Esophagus (tissue), 2 donors: Measurements from ENCODE around the gene FBLN1. TPM values are rescaled to one million over a fixed set of nuclear protein-coding genes. Genes with fewer than 3 reads are reported as not detected.
"Not testable (repeated sequence)": the region's sequence is repeated elsewhere in the genome, so short reads cannot be mapped to it uniquely, and the experiment has no call there.

Experiments used
- H3K27ac ChIP-seq, 2 donors: one replicate each; pipeline ENCODE4 v1.5.1; 2013; ENCODE audit warnings: low read depth in 2 of 2, mild to moderate bottlenecking in 2 of 2, inconsistent platforms in 1 of 2, low read length in 1 of 2, moderate library complexity in 1 of 2
- H3K27me3 ChIP-seq, 2 donors: one replicate each; pipeline ENCODE4 v1.6.1; 2013; ENCODE audit warnings: low read length in 2 of 2, control low read depth in 1 of 2, mild to moderate bottlenecking in 1 of 2; ENCODE audit not compliant: insufficient read depth in 2 of 2, control insufficient read depth in 1 of 2
- H3K36me3 ChIP-seq, 2 donors: one replicate each; pipeline ENCODE4 v1.6.1; 2013; ENCODE audit warnings: low read length in 1 of 2; ENCODE audit not compliant: control insufficient read depth in 2 of 2, insufficient read depth in 2 of 2
- H3K4me1 ChIP-seq, 2 donors: one replicate each; pipeline ENCODE4 v1.6.1; 2013; ENCODE audit warnings: low read length in 1 of 2; ENCODE audit not compliant: control insufficient read depth in 2 of 2, insufficient read depth in 2 of 2
- H3K4me3 ChIP-seq, 2 donors: one replicate each; pipeline ENCODE4 v1.5.1; 2013; ENCODE audit warnings: low read length in 2 of 2, mild to moderate bottlenecking in 2 of 2, low read depth in 1 of 2, moderate library complexity in 1 of 2
- H3K9me3 ChIP-seq, 2 donors: one replicate each; pipeline ENCODE4 v1.6.1; 2013; ENCODE audit warnings: mild to moderate bottlenecking in 2 of 2, low read depth in 1 of 2, low read length in 1 of 2, moderate library complexity in 1 of 2; ENCODE audit not compliant: control insufficient read depth in 2 of 2, insufficient read depth in 1 of 2
- WGBS, 2 donors: extraction: QIAGEN DNeasy Blood & Tissue Kit; methylation state at CpG; one replicate each; pipeline ENCODE4 v1.1.7; 2013; 5-methylcytosine and 5-hydroxymethylcytosine counted together
- polyA plus RNA-seq, 2 donors: library from polyadenylated mRNA; stranded (reverse); fragments of 200-250 nt; gene quantifications; one replicate each; pipeline ENCODE4 v1.2.3, GENCODE V29; 2013
- donor health status: healthy with polysubstance abuse.
- donor health status: Bipolar disorder and iron deficiency.

Gene FBLN1
- polyA plus RNA-seq, 2 donors, result 18.8 to 50.3 TPM

DNA sequence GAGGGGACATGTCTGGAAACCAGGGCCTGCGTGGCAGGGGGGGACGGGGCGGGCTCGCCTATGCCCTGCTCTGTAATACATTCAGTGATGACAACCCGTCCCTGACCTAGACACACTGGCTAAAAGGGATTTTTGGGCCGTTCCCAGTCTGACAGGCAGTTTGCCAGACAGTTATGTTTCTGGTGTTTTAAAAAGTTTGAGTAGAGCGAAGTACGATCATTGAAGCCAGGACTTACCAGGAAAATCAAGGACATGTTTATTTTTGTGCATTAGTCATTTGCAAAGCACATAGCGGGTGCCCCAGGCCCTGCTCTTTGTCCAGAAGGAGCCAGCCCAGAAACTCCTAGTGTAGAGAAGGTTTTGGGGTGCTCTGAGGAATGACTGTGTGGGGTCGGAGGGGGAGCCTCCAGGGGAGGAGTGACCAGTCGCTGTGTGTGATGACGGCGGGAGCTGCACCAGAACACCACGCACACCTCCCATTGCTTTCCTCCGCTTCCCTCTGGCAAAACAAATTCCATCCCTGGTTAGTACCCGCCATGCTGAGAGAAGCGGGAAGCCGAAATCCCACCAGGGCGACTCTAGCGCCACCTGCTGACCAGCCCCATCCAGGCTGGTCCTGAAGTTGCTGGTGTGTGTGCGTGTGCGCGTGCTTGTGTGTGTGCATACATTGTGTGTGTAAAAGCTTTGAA, 50.8 kb downstream of the FBLN1 start:
- H3K4me1 ChIP-seq, result peaks cover 7 to 37% of the 10 kb centered on the region in 2 donors
- H3K9me3 ChIP-seq, result no peaks in the 10 kb centered on the region
- H3K4me3 ChIP-seq, result no peak overlapping the region
- no peaks in the 10 kb centered on the region for H3K27me3 ChIP-seq
- peaks cover 0 to 1% of the 10 kb centered on the region in 2 donors for H3K36me3 ChIP-seq
- WGBS, 2 donors, result 18 to 26% methylated on average over 23 of the region's 23 CpGs
- H3K27ac ChIP-seq, result peak overlapping the region; percentile 87 to 88

DNA sequence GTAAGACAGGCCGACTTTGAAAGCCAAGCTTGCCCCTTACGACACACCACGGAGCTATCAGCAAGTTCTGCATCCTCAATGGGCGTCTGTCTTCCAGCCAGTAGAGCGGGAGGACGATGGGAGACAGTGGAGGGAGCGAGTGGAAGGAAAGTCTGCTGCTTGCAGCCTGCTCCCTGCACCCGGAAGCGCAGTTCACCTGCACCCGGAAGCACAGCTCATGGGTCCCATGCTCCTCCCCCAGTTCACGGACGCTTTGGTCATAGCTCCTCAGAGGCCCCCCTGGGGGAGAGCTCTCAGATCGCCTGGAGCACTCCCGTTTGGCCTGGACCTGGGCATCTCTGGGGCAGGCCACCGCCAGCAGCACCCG, 51.3 kb downstream of the FBLN1 start:
- Histone ChIP-seq H3K27me3 (no peaks in the 10 kb centered on the region), H3K9me3 (no peaks in the 10 kb centered on the region), H3K4me1 (peaks cover 7 to 32% of the 10 kb centered on the region in 2 donors), H3K36me3 (no peaks in the 10 kb centered on the region), H3K4me3 (no peak overlapping the region), H3K27ac (peak overlapping the region; percentile 87 to 88)
- WGBS, 2 donors, result 33 to 40% methylated on average over 16 of the region's 16 CpGs

DNA sequence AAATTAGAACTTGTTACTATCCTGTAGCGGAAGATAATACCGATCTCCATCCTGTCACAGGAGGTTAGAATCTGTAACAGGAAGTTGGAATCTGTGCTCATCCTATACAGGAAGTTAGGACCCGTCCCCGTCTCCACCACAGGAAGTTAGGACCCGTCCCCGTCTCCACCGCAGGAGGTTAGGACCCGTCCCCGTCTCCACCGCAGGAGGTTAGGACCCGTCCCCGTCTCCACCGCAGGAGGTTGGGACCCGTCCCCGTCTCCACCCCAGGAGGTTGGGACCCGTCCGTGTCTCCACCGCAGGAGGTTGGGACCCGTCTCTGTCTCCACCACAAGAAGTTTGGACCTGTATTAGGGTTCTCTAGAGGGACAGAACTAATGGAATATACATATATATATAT, 52.2 kb downstream of the FBLN1 start:
- Histone ChIP-seq H3K4me1 (peaks cover 7 to 29% of the 10 kb centered on the region in 2 donors), H3K27ac (peak overlapping the region in 1 of 2 donors; percentile 88), H3K36me3 (no peaks in the 10 kb centered on the region), H3K27me3 (no peaks in the 10 kb centered on the region), H3K9me3 (no peaks in the 10 kb centered on the region), H3K4me3 (no peak overlapping the region)
- WGBS, 2 donors, result 83 to 87% methylated on average over 19 of the region's 19 CpGs

DNA sequence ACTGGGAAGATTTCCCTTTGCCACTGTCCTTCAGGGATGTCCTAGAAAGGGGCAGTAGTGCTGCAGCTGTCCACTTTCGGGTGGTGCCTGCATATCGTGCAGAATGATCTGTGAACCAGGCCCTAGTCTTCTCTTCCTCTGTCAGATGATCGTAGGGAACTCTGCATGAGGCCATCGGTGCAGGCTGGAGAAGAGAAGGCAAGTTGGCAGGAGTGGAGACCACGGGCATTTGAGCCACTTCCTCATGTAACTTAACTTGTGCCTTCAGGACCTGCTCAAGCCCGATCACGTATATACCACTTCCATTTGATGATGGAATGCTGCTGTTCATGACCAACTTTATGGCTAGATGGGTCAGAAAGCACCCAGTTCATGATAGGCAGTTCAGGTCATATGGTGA, 55.2 kb downstream of the FBLN1 start:
- not testable (repeated sequence) for H3K9me3 ChIP-seq, H3K27ac ChIP-seq, H3K27me3 ChIP-seq, H3K4me3 ChIP-seq, H3K4me1 ChIP-seq, H3K36me3 ChIP-seq
- WGBS, 2 donors, result 58 to 81% methylated on average over 7 of the region's 7 CpGs

GRCh38 chr22:45560092-45560491, 57.4 kb downstream of the FBLN1 start:
- 93 to 95% methylated on average over 3 of the region's 3 CpGs for WGBS, 2 donors
- H3K9me3 ChIP-seq, H3K27ac ChIP-seq, H3K4me1 ChIP-seq, H3K27me3 ChIP-seq, H3K36me3 ChIP-seq, H3K4me3 ChIP-seq: not testable (repeated sequence)

- not testable (repeated sequence) for H3K9me3 ChIP-seq, H3K36me3 ChIP-seq, H3K27me3 ChIP-seq, H3K4me1 ChIP-seq, H3K27ac ChIP-seq, H3K4me3 ChIP-seq
- WGBS, 2 donors, result 90 to 94% methylated on average over 4 of the region's 4 CpGs
Observed at GRCh38 chr22:45560761-45561160, 58.1 kb downstream of the FBLN1 start.

GRCh38 chr22:45562102-45562501, 59.4 kb downstream of the FBLN1 start:
- Histone ChIP-seq H3K27ac (peak overlapping the region in 1 of 2 donors; percentile 27), H3K4me3 (no peak overlapping the region), H3K9me3 (peaks cover 0 to 2% of the 10 kb centered on the region in 2 donors), H3K27me3 (no peaks in the 10 kb centered on the region), H3K36me3 (peaks cover 0 to 3% of the 10 kb centered on the region in 2 donors), H3K4me1 (no peaks in the 10 kb centered on the region)
- WGBS, 2 donors, result 78 to 87% methylated on average over 5 of the region's 5 CpGs

GRCh38 chr22:45562537-45563361, 60.1 kb downstream of the FBLN1 start:
- no peaks in the 10 kb centered on the region for H3K4me1 ChIP-seq
- H3K27me3 ChIP-seq, result no peaks in the 10 kb centered on the region
- no peak overlapping the region for H3K27ac ChIP-seq
- no peak overlapping the region for H3K4me3 ChIP-seq
- peaks cover 0 to 2% of the 10 kb centered on the region in 2 donors for H3K9me3 ChIP-seq
- peaks cover 0 to 3% of the 10 kb centered on the region in 2 donors for H3K36me3 ChIP-seq
- WGBS, 2 donors, result 94 to 95% methylated on average over 41 to 44 of the region's 44 CpGs

DNA sequence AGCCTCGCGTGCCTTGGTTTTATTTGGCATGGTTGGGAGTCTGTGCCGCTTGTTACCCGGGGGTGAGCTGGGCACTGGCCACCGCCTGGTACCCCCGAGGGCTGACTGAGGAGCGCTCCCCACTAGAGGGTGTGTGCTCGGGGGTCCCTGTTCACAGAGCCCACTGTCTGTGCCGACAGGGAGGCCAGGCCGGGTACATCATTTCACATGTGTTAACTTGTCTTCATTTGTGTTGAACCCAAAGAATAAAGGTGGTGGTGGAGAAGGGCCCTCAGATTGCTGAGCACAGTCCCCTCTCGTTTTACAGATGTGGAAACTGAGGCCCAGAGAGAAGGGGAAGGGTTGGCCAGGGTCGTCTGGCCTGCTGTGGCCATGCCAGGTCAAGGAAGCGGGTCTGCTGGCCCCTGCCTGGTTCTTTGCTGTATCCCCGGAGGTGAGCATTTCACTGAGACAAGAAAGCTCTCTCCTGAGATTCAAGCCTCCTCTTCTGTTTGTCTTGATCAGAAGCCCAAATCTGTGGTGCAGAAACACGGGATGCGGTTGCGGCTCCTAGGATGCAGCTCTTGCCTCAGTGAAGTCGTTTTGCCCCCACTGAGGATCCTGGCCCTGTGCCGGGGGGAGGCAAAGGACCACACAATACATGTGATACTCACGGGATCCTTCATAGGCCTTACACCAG, 60.8 kb downstream of the FBLN1 start:
- H3K36me3 ChIP-seq, result peaks cover 0 to 3% of the 10 kb centered on the region in 2 donors
- no peak overlapping the region for H3K4me3 ChIP-seq
- no peak overlapping the region for H3K27ac ChIP-seq
- peaks cover 0 to 2% of the 10 kb centered on the region in 2 donors for H3K9me3 ChIP-seq
- H3K4me1 ChIP-seq, result no peaks in the 10 kb centered on the region
- 78% methylated on average over 20 of the region's 20 CpGs for WGBS, 2 donors
- H3K27me3 ChIP-seq, result no peaks in the 10 kb centered on the region
